ENCODE measurements around the gene NASP. TPM values are rescaled to one million over a fixed set of nuclear protein-coding genes. Genes with fewer than 3 reads are reported as not detected.

NASP gene
- total and polyA plus RNA-seq, 2 donors (not counting 3 experiments of a cell fraction or from before 2014, with no cell fraction given): 101 to 149 TPM

DNA sequence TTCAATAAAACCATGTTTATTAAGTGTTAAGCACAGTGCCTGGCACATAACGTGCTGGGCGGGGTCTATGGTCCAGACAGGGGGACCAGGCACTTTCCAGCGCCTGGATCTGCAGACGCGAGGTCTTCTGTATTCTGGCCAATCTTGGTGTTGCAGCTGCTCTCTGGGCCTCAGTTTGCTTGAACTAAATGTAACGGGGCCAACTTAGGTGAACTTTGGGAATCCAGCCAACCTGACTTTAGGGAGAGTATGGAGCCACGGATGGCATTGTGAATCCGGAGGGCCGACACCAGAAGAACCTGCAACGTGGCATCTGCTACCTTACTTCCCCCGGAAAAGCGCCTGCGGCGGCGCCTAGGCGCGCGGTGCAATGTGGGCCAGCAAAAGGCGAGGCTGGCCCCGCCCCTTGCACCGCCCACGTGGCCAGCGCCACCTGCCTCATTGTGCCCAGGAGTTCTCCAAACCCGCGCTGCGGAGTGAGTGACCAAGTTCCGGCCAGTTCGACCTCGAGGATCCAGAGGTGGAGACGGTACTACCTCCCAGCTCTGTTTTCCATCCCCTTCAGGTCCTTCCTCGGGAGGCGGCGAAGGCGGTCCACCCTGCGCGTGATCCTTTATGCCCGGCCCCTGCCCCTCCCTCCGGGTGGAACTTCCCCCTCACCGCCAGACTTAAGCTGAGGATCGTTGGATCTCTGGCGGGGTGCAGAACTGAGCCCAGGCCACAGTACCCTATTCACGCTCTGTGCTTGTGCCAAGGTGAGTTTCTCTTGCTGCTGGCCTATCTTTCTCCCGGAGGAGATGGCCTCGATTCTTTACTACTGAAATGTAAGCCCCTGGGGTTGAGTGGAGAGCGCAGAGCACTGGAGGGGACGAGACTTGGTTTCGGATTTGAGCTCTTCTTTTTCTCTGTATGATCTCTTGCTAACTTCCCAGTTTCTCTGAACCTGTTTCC lies 33.2 kb upstream of the NASP start, which contains the start of gene AKR1A1:
AKR1A1 (plus strand) TSS at position 426 of the 951 bp plus-strand sequence. CDS start 10,969 bp downstream, outside the sequence.
- no peaks in the 10 kb centered on the region for H3K27me3 ChIP-seq (ENCODE audit: control insufficient read depth in 2 of 2, insufficient read depth in 2 of 2, low read length in 2 of 2)
- peaks cover 27% of the 10 kb centered on the region for H3K79me2 ChIP-seq (ENCODE audit: control insufficient read depth, insufficient read depth, low read length)
- peaks cover 13% of the 10 kb centered on the region for H3K4me1 ChIP-seq (ENCODE audit: control insufficient read depth, extremely low read depth, insufficient read depth, low read length)
- H3K36me3 ChIP-seq (ENCODE audit: control insufficient read depth in 2 of 2, extremely low read depth in 1 of 2, insufficient read depth in 2 of 2, low read length in 2 of 2): peaks cover 0 to 4% of the 10 kb centered on the region in 2 experiments
- ChIA-PET POLR2A (interaction anchor here (0.6 to 4.9 kb wide), 5 partner anchors 20 to 669 kb away, joined by 3 to 52 read pairs (median 5); partner anchors contain the start of gene PRDX1), CTCF (interaction anchor here (0.8 to 2.1 kb wide), 12 partner anchors 8 to 190 kb away, joined by 3 to 18 read pairs (median 4); partner anchors contain the start of gene PRDX1)
- TF ChIP-seq POLR2AphosphoS5 (IDR thresholded peaks at IDR 0.05; ENCODE audit: insufficient read depth, low read depth, low read length) (peak; percentile 91), JUN (IDR thresholded peaks at IDR 0.05; ENCODE audit: borderline replicate concordance, insufficient read depth, insufficient read length, low read depth) (no peak), GATA2 (IDR thresholded peaks at IDR 0.05; ENCODE audit: insufficient read depth, insufficient read length, low read depth, low read length) (no peak), EZH2 (IDR thresholded peaks at IDR 0.05; ENCODE audit: borderline replicate concordance, low read depth, low read length, severe bottlenecking) (no peak), POLR2A (IDR thresholded peaks at IDR 0.05; ENCODE audit: low read depth, low read length) (peak; percentile 96), FOS (IDR thresholded peaks at IDR 0.05; ENCODE audit: borderline replicate concordance, insufficient read depth, low read length) (no peak), MYC (IDR thresholded peaks at IDR 0.05; ENCODE audit: low read depth, low read length) (no peak)
- TF ChIP-seq, protein P1, sequence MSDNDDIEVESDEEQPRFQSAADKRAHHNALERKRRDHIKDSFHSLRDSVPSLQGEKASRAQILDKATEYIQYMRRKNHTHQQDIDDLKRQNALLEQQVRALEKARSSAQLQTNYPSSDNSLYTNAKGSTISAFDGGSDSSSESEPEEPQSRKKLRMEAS (IDR thresholded peaks at IDR 0.05; ENCODE audit: insufficient read depth, insufficient read length): peak; percentile 91
- TF ChIP-seq, protein P2, sequence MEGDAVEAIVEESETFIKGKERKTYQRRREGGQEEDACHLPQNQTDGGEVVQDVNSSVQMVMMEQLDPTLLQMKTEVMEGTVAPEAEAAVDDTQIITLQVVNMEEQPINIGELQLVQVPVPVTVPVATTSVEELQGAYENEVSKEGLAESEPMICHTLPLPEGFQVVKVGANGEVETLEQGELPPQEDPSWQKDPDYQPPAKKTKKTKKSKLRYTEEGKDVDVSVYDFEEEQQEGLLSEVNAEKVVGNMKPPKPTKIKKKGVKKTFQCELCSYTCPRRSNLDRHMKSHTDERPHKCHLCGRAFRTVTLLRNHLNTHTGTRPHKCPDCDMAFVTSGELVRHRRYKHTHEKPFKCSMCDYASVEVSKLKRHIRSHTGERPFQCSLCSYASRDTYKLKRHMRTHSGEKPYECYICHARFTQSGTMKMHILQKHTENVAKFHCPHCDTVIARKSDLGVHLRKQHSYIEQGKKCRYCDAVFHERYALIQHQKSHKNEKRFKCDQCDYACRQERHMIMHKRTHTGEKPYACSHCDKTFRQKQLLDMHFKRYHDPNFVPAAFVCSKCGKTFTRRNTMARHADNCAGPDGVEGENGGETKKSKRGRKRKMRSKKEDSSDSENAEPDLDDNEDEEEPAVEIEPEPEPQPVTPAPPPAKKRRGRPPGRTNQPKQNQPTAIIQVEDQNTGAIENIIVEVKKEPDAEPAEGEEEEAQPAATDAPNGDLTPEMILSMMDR (IDR thresholded peaks at IDR 0.05; ENCODE audit: extremely low read depth in 1 of 2, insufficient read depth in 1 of 2, low read depth in 1 of 2, low read length in 2 of 2): no peak
- dilution Hi-C loops (cut with MboI; ENCODE audit: extremely low pct_ligation_motif_present, low sequenced_read_pairs) (no loop called here), intact Hi-C loops (cut with micrococcal nuclease) (loop anchor here (1.0 kb wide), 3 partner anchors 29 to 50 kb away; partner anchors contain the start of genes CCDC163, MMACHC and PRDX1)
- TSS peak; percentile 99 for BruUV-seq (replicated peaks)
- no peaks in the 10 kb centered on the region for H4K20me1 ChIP-seq (replicated peaks; ENCODE audit: control insufficient read depth, extremely low read depth, insufficient read depth, low read length)
- H3K9me1 ChIP-seq (replicated peaks; ENCODE audit: control insufficient read depth, extremely low read depth, insufficient read depth, low read length): no peaks in the 10 kb centered on the region
- DNase-seq (ENCODE audit: low read depth, low spot score) (peak; percentile 90), FAIRE-seq (peak; percentile 96)
- peak within 1 kb of the TSS; percentile 95 for H3K4me2 ChIP-seq (ENCODE audit: insufficient read depth, low read length)
- peak within 1 kb of the TSS; percentile 66 for H3K9ac ChIP-seq (replicated peaks; ENCODE audit: extremely low read depth, insufficient read depth, low read length)
- H3K27ac ChIP-seq (ENCODE audit: insufficient read depth, low read depth, low read length): peak within 1 kb of the TSS; percentile 49
- no peaks in the 10 kb centered on the region for H3K9me3 ChIP-seq (replicated peaks; ENCODE audit: control insufficient read depth, insufficient read depth, low read length)
- H2AFZ ChIP-seq (ENCODE audit: low read depth, low read length): peak within 1 kb of the TSS; percentile 91
- H3K4me3 ChIP-seq (replicated peaks in 1 of 3; ENCODE audit: insufficient read depth in 1 of 3, low read depth in 1 of 3, low read length in 3 of 3): peak within 1 kb of the TSS; percentile 57 to 93 (median 80)

Measured in endothelial cell of umbilical vein (primary cell).